ENCODE measurements around the gene NPC2. TPM values are rescaled to one million over a fixed set of nuclear protein-coding genes. Genes with fewer than 3 reads are reported as not detected.

The NPC2 gene
- total RNA-seq, 1 experiment from 2014 or later: 141 TPM

DNA sequence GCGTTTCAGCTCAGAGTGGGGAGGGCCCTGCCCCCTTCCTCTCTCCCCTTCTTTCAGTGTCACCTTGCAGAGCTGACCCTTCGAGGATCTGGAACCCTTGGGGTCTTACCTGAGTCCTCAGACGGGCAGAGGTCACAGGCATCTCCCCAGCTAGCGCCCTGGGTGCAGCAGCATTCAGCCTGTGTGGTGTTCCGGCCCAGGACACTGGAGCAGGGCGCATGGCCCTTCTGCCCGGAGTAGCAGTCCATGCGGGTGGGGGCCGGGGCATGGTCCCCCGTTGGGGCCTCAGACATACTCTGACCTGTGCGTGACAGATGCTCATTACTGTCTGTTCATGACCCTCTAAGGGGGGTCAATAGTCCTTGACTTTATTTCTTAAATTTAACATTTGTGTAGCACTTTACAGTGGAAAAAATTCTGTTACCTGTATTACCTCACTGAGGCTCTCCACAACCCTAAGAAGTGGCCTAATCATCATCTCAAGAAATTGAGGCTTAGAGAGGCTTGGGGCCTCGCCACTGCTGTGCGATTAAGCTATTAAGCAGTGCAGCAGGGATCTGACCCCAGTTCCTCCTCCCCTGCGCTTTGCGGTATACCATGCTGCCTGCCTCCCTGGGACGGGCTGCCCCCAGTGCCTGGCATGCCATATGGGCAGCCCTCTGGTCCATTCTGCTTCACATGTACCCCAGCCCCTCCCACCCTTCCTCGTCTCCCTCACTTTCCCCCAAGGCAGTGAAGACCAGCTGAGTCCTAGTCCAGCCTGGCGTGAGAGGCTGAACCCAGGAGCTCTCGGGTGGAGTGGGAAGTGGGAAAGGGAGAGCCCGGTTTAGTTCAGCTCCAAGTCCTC is 12.0 kb upstream of the NPC2 start:
- POLR2A ChIA-PET: no interaction called here
- intact Hi-C loops (cut with micrococcal nuclease; ENCODE audit: unreplicated experiment): no loop called here
- Histone ChIP-seq H3K9me3 (ENCODE audit: control insufficient read depth, insufficient read depth, low read depth, low read length) (no peaks in the 10 kb centered on the region), H3K36me3 (ENCODE audit: control insufficient read depth, insufficient read depth, low read length) (no peaks in the 10 kb centered on the region), H3K4me3 (ENCODE audit: low read depth in 2 of 2, low read length in 2 of 2) (no peak overlapping the region), H3K27ac (ENCODE audit: low read length) (no peak overlapping the region), H3K27me3 (ENCODE audit: control insufficient read depth, insufficient read depth, low read length) (no peaks in the 10 kb centered on the region), H3K4me1 (ENCODE audit: control insufficient read depth, insufficient read depth, low read length) (no peaks in the 10 kb centered on the region)
- CTCF ChIA-PET: no interaction called here
- TF ChIP-seq POLR2AphosphoS5 (IDR thresholded peaks at IDR 0.05; ENCODE audit: low read depth, low read length): no peak
- no peak for TF ChIP-seq TCF7L2 (IDR thresholded peaks at IDR 0.05; ENCODE audit: low read depth, low read length)
- no peak for TF ChIP-seq CTCF (IDR thresholded peaks at IDR 0.05)
- in situ Hi-C loops (cut with HindIII; ENCODE audit: low pct_unique_long_range_greater_than_20kb, low sequenced_read_pairs): no loop called here
- no TSS peak for BruUV-seq (replicated peaks)
- DNase-seq (ENCODE audit: low read depth, low spot score) (no peak), ATAC-seq (no peak)

DNA sequence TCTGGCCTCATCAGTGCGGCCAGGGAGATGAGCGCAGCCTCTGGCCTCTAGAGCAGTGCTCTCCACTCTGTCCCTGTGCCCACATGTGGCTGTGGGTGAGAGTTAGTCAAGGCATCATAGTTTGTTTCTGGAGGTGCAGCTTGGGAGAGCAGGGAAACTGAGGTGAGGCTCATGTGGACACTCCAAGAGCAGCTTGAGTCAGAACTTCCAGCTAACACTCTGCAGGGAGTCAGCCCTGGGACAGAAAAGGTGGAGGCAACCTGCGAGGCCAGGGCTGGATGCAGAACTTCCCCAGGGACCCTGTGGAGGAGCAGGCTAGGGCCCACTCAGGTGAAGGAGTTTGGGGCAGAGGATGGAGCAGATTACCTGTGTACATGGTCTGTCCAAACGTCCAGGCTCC is 11.3 kb upstream of the NPC2 start:
- POLR2A ChIA-PET: no interaction called here
- TF ChIP-seq, protein P1, sequence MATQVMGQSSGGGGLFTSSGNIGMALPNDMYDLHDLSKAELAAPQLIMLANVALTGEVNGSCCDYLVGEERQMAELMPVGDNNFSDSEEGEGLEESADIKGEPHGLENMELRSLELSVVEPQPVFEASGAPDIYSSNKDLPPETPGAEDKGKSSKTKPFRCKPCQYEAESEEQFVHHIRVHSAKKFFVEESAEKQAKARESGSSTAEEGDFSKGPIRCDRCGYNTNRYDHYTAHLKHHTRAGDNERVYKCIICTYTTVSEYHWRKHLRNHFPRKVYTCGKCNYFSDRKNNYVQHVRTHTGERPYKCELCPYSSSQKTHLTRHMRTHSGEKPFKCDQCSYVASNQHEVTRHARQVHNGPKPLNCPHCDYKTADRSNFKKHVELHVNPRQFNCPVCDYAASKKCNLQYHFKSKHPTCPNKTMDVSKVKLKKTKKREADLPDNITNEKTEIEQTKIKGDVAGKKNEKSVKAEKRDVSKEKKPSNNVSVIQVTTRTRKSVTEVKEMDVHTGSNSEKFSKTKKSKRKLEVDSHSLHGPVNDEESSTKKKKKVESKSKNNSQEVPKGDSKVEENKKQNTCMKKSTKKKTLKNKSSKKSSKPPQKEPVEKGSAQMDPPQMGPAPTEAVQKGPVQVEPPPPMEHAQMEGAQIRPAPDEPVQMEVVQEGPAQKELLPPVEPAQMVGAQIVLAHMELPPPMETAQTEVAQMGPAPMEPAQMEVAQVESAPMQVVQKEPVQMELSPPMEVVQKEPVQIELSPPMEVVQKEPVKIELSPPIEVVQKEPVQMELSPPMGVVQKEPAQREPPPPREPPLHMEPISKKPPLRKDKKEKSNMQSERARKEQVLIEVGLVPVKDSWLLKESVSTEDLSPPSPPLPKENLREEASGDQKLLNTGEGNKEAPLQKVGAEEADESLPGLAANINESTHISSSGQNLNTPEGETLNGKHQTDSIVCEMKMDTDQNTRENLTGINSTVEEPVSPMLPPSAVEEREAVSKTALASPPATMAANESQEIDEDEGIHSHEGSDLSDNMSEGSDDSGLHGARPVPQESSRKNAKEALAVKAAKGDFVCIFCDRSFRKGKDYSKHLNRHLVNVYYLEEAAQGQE (IDR thresholded peaks at IDR 0.05; ENCODE audit: insufficient read depth in 1 of 2, low read depth in 2 of 2, low read length in 1 of 2): no peak
- TF ChIP-seq CTCF (IDR thresholded peaks at IDR 0.05): no peak
- no peak for TF ChIP-seq TCF7L2 (IDR thresholded peaks at IDR 0.05; ENCODE audit: low read depth, low read length)
- no peak for TF ChIP-seq POLR2AphosphoS5 (IDR thresholded peaks at IDR 0.05; ENCODE audit: low read depth, low read length)
- no peak for TF ChIP-seq SIN3A (IDR thresholded peaks at IDR 0.05; ENCODE audit: borderline replicate concordance, insufficient read depth, low read depth, low read length)
- no peak overlapping the region for H3K4me3 ChIP-seq (ENCODE audit: low read depth in 2 of 2, low read length in 2 of 2)
- H3K4me1 ChIP-seq (ENCODE audit: control insufficient read depth, insufficient read depth, low read length): no peaks in the 10 kb centered on the region
- no peak for ATAC-seq
- no peak overlapping the region for H3K27ac ChIP-seq (ENCODE audit: low read length)
- intact Hi-C loops (cut with micrococcal nuclease; ENCODE audit: unreplicated experiment) (no loop called here), in situ Hi-C loops (cut with HindIII; ENCODE audit: low pct_unique_long_range_greater_than_20kb, low sequenced_read_pairs) (no loop called here)
- no peaks in the 10 kb centered on the region for H3K27me3 ChIP-seq (ENCODE audit: control insufficient read depth, insufficient read depth, low read length)
- no peak for DNase-seq (ENCODE audit: low read depth, low spot score)
- H3K9me3 ChIP-seq (ENCODE audit: control insufficient read depth, insufficient read depth, low read depth, low read length): no peaks in the 10 kb centered on the region
- CTCF ChIA-PET: interaction anchor here (0.7 kb wide), 1 partner anchor 441 kb away, joined by 3 read pairs; no protein-coding TSS in a partner anchor
- no peaks in the 10 kb centered on the region for H3K36me3 ChIP-seq (ENCODE audit: control insufficient read depth, insufficient read depth, low read length)
- no TSS peak for BruUV-seq (replicated peaks)
